Spleen (tissue), 7 donors: ENCODE data around the gene SACM1L.

Source experiments
- POLR2AphosphoS5 ChIP-seq, 3 donors: sonication (generic); formaldehyde crosslinking; IDR thresholded peaks; one replicate each; pipeline ENCODE4 v1.5.1; 2017; ENCODE audit warnings: antibody characterized with exemption in 3 of 3
- TF ChIP-seq, protein P1 (sequence below), 11 experiments: fragments of 200-600 bp in 7 of 11; fragments of 450-650 bp in 4 of 11; sonication (generic) in 4 of 11; IDR thresholded peaks in 8 of 11; conservative IDR thresholded peaks in 3 of 11; 1 replicate in 7 of 11; 2 replicates in 4 of 11; pipeline versions ENCODE4 v1.4.0 to v1.8.0; 2016 to 2021; ENCODE audit warnings: antibody characterized with exemption in 11 of 11, inconsistent platforms in 4 of 11, mild to moderate bottlenecking in 1 of 11
- donor health status: DM: no; HTN: no; CAD: no; lungs with moderate emphysema.
- donor health status: DM: no; HTN: no; CAD: no.
- donor health status: DM: no; HTN: no; CAD: no.

DNA sequence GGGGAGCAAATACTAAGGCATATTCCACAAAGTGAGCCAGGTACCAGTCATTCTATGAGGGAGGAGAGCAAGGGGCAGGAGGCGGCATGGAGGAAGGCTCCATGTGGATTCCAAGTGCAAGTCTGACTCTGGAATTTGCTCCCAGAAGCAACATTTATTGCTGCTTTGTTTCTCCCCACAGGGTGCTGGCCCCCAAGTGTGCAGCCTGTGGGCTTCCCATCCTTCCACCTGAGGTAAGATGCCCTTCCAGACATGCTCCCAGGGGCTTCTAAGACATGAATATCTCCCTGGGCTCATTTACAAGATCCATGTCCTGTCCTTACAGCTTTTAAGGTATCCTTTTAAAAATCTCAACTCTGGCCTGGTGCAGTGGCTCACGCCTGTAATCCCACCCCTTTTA lies 15.9 kb upstream of the SACM1L start:
- TF ChIP-seq, protein P1, sequence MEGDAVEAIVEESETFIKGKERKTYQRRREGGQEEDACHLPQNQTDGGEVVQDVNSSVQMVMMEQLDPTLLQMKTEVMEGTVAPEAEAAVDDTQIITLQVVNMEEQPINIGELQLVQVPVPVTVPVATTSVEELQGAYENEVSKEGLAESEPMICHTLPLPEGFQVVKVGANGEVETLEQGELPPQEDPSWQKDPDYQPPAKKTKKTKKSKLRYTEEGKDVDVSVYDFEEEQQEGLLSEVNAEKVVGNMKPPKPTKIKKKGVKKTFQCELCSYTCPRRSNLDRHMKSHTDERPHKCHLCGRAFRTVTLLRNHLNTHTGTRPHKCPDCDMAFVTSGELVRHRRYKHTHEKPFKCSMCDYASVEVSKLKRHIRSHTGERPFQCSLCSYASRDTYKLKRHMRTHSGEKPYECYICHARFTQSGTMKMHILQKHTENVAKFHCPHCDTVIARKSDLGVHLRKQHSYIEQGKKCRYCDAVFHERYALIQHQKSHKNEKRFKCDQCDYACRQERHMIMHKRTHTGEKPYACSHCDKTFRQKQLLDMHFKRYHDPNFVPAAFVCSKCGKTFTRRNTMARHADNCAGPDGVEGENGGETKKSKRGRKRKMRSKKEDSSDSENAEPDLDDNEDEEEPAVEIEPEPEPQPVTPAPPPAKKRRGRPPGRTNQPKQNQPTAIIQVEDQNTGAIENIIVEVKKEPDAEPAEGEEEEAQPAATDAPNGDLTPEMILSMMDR (IDR thresholded peaks at IDR 0.05 in 8 of 11, conservative IDR thresholded peaks at IDR 0.05 in 3 of 11) = no peak
- TF ChIP-seq POLR2AphosphoS5 (IDR thresholded peaks at IDR 0.05) = no peak
